HL-60 (cell line): ENCODE results near the gene HERPUD2.
"Not testable (repeated sequence)": the region's sequence is repeated elsewhere in the genome, so short reads cannot be mapped to it uniquely, and the experiment has no call there.

Experiments used
- DNase-seq, 2 experiments: peaks; one replicate each; pipeline ENCODE4 v3.0.0-alpha.2; 2010 to 2020; ENCODE audit warnings: low read depth in 1 of 2, low spot score in 1 of 2
- H3K27ac ChIP-seq: fragments of 250-450 bp; sonication (Bioruptor Pico); replicated peaks from 2 replicates; pipeline ENCODE4 v1.5.1; 2020; ENCODE audit warnings: mild to moderate bottlenecking, moderate library complexity
- H3K27me3 ChIP-seq: fragments of 250-450 bp; sonication (Bioruptor Pico); 2 replicates; pipeline ENCODE4 v1.5.1; 2021; ENCODE audit warnings: mild to moderate bottlenecking, moderate library complexity; ENCODE audit not compliant: insufficient read depth, poor library complexity, severe bottlenecking
- H3K4me3 ChIP-seq: replicated peaks from 2 replicates; pipeline ENCODE4 v1.5.1; 2011; ENCODE audit warnings: mild to moderate bottlenecking, control low read depth, low read length; ENCODE audit not compliant: insufficient read depth
- GABPA ChIP-seq: IDR thresholded peaks from 2 replicates; pipeline ENCODE4 v1.6.1; 2012; ENCODE audit warnings: low read depth
- POLR2AphosphoS5 ChIP-seq: IDR thresholded peaks from 2 replicates; pipeline ENCODE4 v1.6.1; 2012; ENCODE audit warnings: low read depth
- SPI1 ChIP-seq: IDR thresholded peaks from 2 replicates; pipeline ENCODE4 v1.6.1; 2012; ENCODE audit warnings: low read depth, mild to moderate bottlenecking, borderline replicate concordance
- TF ChIP-seq, protein P1 (sequence below): IDR thresholded peaks from 2 replicates; pipeline ENCODE4 v1.6.1; 2012; ENCODE audit warnings: low read depth; ENCODE audit not compliant: insufficient replicate concordance
- TF ChIP-seq, protein P2 (sequence below): IDR thresholded peaks from one replicate; pipeline ENCODE4 v1.5.1; 2011; ENCODE audit warnings: low read length, control low read depth, inconsistent platforms; ENCODE audit not compliant: insufficient read depth

HERPUD2 gene

GRCh38 chr7:35700865-35701264, 5.9 kb upstream of the HERPUD2 start:
- no peak overlapping the region for H3K4me3 ChIP-seq
- H3K27ac ChIP-seq = no peak overlapping the region
- no peak for DNase-seq
- TF ChIP-seq SPI1 (no peak), GABPA (no peak), POLR2AphosphoS5 (no peak)
- TF ChIP-seq, protein P1, sequence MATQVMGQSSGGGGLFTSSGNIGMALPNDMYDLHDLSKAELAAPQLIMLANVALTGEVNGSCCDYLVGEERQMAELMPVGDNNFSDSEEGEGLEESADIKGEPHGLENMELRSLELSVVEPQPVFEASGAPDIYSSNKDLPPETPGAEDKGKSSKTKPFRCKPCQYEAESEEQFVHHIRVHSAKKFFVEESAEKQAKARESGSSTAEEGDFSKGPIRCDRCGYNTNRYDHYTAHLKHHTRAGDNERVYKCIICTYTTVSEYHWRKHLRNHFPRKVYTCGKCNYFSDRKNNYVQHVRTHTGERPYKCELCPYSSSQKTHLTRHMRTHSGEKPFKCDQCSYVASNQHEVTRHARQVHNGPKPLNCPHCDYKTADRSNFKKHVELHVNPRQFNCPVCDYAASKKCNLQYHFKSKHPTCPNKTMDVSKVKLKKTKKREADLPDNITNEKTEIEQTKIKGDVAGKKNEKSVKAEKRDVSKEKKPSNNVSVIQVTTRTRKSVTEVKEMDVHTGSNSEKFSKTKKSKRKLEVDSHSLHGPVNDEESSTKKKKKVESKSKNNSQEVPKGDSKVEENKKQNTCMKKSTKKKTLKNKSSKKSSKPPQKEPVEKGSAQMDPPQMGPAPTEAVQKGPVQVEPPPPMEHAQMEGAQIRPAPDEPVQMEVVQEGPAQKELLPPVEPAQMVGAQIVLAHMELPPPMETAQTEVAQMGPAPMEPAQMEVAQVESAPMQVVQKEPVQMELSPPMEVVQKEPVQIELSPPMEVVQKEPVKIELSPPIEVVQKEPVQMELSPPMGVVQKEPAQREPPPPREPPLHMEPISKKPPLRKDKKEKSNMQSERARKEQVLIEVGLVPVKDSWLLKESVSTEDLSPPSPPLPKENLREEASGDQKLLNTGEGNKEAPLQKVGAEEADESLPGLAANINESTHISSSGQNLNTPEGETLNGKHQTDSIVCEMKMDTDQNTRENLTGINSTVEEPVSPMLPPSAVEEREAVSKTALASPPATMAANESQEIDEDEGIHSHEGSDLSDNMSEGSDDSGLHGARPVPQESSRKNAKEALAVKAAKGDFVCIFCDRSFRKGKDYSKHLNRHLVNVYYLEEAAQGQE = no peak
- TF ChIP-seq, protein P2, sequence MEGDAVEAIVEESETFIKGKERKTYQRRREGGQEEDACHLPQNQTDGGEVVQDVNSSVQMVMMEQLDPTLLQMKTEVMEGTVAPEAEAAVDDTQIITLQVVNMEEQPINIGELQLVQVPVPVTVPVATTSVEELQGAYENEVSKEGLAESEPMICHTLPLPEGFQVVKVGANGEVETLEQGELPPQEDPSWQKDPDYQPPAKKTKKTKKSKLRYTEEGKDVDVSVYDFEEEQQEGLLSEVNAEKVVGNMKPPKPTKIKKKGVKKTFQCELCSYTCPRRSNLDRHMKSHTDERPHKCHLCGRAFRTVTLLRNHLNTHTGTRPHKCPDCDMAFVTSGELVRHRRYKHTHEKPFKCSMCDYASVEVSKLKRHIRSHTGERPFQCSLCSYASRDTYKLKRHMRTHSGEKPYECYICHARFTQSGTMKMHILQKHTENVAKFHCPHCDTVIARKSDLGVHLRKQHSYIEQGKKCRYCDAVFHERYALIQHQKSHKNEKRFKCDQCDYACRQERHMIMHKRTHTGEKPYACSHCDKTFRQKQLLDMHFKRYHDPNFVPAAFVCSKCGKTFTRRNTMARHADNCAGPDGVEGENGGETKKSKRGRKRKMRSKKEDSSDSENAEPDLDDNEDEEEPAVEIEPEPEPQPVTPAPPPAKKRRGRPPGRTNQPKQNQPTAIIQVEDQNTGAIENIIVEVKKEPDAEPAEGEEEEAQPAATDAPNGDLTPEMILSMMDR = no peak
- no peaks in the 10 kb centered on the region for H3K27me3 ChIP-seq

GRCh38 chr7:35700333-35700732, 5.4 kb upstream of the HERPUD2 start:
- no peak for DNase-seq
- no peak for TF ChIP-seq POLR2AphosphoS5
- TF ChIP-seq GABPA = no peak
- TF ChIP-seq, protein P2 = no peak
- no peak for TF ChIP-seq SPI1
- TF ChIP-seq, protein P1 = no peak

GRCh38 chr7:35699796-35700305, 4.9 kb upstream of the HERPUD2 start:
- TF ChIP-seq, protein P2 = no peak
- TF ChIP-seq GABPA (no peak), SPI1 (no peak), POLR2AphosphoS5 (no peak)
- TF ChIP-seq, protein P1 = no peak
- Histone ChIP-seq H3K4me3 (no peak overlapping the region), H3K27ac (no peak overlapping the region), H3K27me3 (no peaks in the 10 kb centered on the region)
- DNase-seq = no peak

More at GRCh38 chr7:35700333-35700732, 5.4 kb upstream of the HERPUD2 start:
- Histone ChIP-seq H3K4me3 (no peak overlapping the region), H3K27me3 (no peaks in the 10 kb centered on the region), H3K27ac (no peak overlapping the region)

DNA sequence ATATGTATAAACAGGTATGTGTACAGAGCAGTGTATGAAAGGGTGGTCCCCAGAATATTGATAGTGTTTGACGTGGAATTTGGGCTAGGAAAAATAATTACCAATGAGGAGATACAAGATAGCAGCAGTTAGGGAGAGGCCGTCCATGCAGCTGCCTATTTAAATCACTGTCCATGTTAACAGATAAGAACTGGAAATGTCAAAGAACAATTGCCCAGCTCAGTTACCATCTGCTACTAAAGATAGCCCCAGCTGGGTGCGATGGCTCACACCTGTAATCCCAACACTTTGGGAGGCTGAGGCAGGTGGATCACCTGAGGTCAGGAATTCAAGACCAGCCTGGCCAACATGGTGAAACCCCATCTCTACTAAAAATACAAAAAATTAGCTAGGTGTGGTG, 3.4 kb upstream of the HERPUD2 start:
- H3K4me3 ChIP-seq = not testable (repeated sequence)

More for the DNA sequence above, 3.4 kb upstream of the HERPUD2 start:
- DNase-seq, H3K27ac ChIP-seq, H3K27me3 ChIP-seq: not testable (repeated sequence)
